GM18505 (cell line): ENCODE measurements around the gene GPR82.
"Not testable (repeated sequence)": the region's sequence is repeated elsewhere in the genome, so short reads cannot be mapped to it uniquely, and the experiment has no call there.

Source experiments
- ATAC-seq: cut with Tn5 transposase; IDR thresholded peaks from one replicate; pipeline ENCODE4 v1.9.1; 2021; ENCODE audit not compliant: unreplicated experiment
- POLR2A ChIP-seq: IDR thresholded peaks from 4 replicates; pipeline ENCODE4 v1.6.1; 2011; ENCODE audit warnings: borderline replicate concordance; ENCODE audit not compliant: insufficient read depth, insufficient read length; ENCODE audit errors: extremely low read depth

The GPR82 gene

GRCh38 chrX:41723826-41724225 lies at the start of gene GPR82:
GPR82 (plus strand) TSS chrX:41724181; CDS start chrX:41727027, 2,846 bp downstream.
- ATAC-seq: no peak
- no peak for TF ChIP-seq POLR2A

GRCh38 chrX:41676361-41676760 lies 47.6 kb upstream of the GPR82 start:
- not testable (repeated sequence) for ATAC-seq

GRCh38 chrX:41677183-41678060 lies 46.6 kb upstream of the GPR82 start:
- ATAC-seq: no peak
- TF ChIP-seq POLR2A: no peak

- no peak for ATAC-seq
- TF ChIP-seq POLR2A: no peak
Observed at GRCh38 chrX:41684138-41684537, 39.8 kb upstream of the GPR82 start.

- no peak for ATAC-seq
- no peak for TF ChIP-seq POLR2A
Observed at GRCh38 chrX:41684940-41685339, 39.0 kb upstream of the GPR82 start.

GRCh38 chrX:41686788-41687187 lies 37.2 kb upstream of the GPR82 start:
- TF ChIP-seq POLR2A: no peak
- no peak for ATAC-seq

- no peak for ATAC-seq
- TF ChIP-seq POLR2A: no peak
Observed at GRCh38 chrX:41688156-41688555, 35.8 kb upstream of the GPR82 start.

GRCh38 chrX:41688835-41689234 lies 35.1 kb upstream of the GPR82 start, which contains the start of gene GPR34:
GPR34 (plus strand) TSS chrX:41688973; CDS start chrX:41695634, 6,661 bp downstream.
- ATAC-seq: no peak
- TF ChIP-seq POLR2A: no peak

- no peak for TF ChIP-seq POLR2A
Observed at GRCh38 chrX:41689711-41690110, 34.3 kb upstream of the GPR82 start.

GRCh38 chrX:41692162-41692749 lies 31.7 kb upstream of the GPR82 start:
- no peak for ATAC-seq
- no peak for TF ChIP-seq POLR2A

More at GRCh38 chrX:41689711-41690110, 34.3 kb upstream of the GPR82 start:
- ATAC-seq: no peak

GRCh38 chrX:41693024-41693423 lies 31.0 kb upstream of the GPR82 start:
- no peak for TF ChIP-seq POLR2A
- no peak for ATAC-seq

GRCh38 chrX:41695426-41695825 lies 28.6 kb upstream of the GPR82 start:
- no peak for TF ChIP-seq POLR2A
- no peak for ATAC-seq

GRCh38 chrX:41703574-41704029 lies 20.4 kb upstream of the GPR82 start:
- no peak for TF ChIP-seq POLR2A

GRCh38 chrX:41705042-41705441 lies 18.9 kb upstream of the GPR82 start:
- no peak for TF ChIP-seq POLR2A
- ATAC-seq: no peak

More at GRCh38 chrX:41703574-41704029, 20.4 kb upstream of the GPR82 start:
- ATAC-seq: no peak
